H1 (cell line): ENCODE data around the gene MYH9. TPM values are rescaled to one million over a fixed set of nuclear protein-coding genes. Genes with fewer than 3 reads are reported as not detected.

Experiments used
- CTCF ChIA-PET: fragments of 300-600 bp; sonication (Branson Sonifier 250); formaldehyde crosslinking; loops from one replicate; lab custom pipeline; 2021; ENCODE audit not compliant: partially characterized antibody; lab: Charles Lee
- POLR2A ChIA-PET: fragments of 300-600 bp; sonication (Branson Sonifier 250); formaldehyde crosslinking; loops from one replicate; lab custom pipeline; 2021; ENCODE audit warnings: inconsistent platforms; ENCODE audit not compliant: partially characterized antibody; lab: Charles Lee
- DNase-seq, 2 experiments: peaks; one replicate each; pipeline versions ENCODE4 v3.0.0 to v3.0.0-alpha.2; 2010 to 2022; ENCODE audit warnings: low spot score in 2 of 2, low read depth in 1 of 2, mixed read lengths in 1 of 2
- FAIRE-seq: peaks from 2 replicates; lab custom pipeline; 2011; peaks lifted over from hg19 to GRCh38; lab: Jason Lieb, UNC
- H2AFZ ChIP-seq: 2 replicates; pipeline ENCODE4 v1.8.1; 2012; ENCODE audit warnings: low read length, inconsistent platforms
- H2AK5ac ChIP-seq: 2 replicates; pipeline ENCODE4 v1.6.1; 2013; ENCODE audit warnings: low read depth, low read length
- H2BK120ac ChIP-seq: replicated peaks from 2 replicates; pipeline ENCODE3; 2013; ENCODE audit warnings: low read depth, low read length, inconsistent platforms
- H2BK12ac ChIP-seq: 2 replicates; pipeline ENCODE4 v1.6.1; 2013; ENCODE audit warnings: low read depth, low read length
- H2BK15ac ChIP-seq: 2 replicates; pipeline ENCODE4 v1.6.1; 2013; ENCODE audit warnings: low read length
- H2BK20ac ChIP-seq: 2 replicates; pipeline ENCODE4 v1.6.1; 2013; ENCODE audit warnings: low read length
- H2BK5ac ChIP-seq: 2 replicates; pipeline ENCODE4 v1.6.1; 2013; ENCODE audit warnings: low read depth, low read length
- H3K14ac ChIP-seq: 2 replicates; pipeline ENCODE4 v1.6.1; 2013; ENCODE audit warnings: inconsistent platforms; ENCODE audit not compliant: insufficient read length
- H3K18ac ChIP-seq: 2 replicates; pipeline ENCODE4 v1.6.1; 2013; ENCODE audit warnings: low read length; ENCODE audit errors: extremely low read depth
- H3K23ac ChIP-seq: 2 replicates; pipeline ENCODE4 v1.6.1; 2013; ENCODE audit warnings: inconsistent platforms; ENCODE audit not compliant: insufficient read length
- H3K23me2 ChIP-seq: 2 replicates; pipeline ENCODE4 v1.6.1; 2013; ENCODE audit warnings: low read depth, low read length
- H3K27ac ChIP-seq: 2 replicates; pipeline ENCODE4 v1.6.1; 2011; ENCODE audit warnings: low read depth, low read length, inconsistent platforms
- H3K27me3 ChIP-seq, 4 experiments: replicated peaks in 1 of 4; 1 replicate in 1 of 4; 2 replicates in 3 of 4; pipeline versions ENCODE4 v1.6.1 to v1.8.1; 2011 to 2013; ENCODE audit warnings: low read length in 3 of 4, mild to moderate bottlenecking in 3 of 4, inconsistent platforms in 2 of 4, mixed read lengths in 2 of 4, moderate library complexity in 1 of 4; ENCODE audit not compliant: control insufficient read depth in 3 of 4, insufficient read depth in 3 of 4; ENCODE audit errors: extremely low read depth in 1 of 4
- H3K36me3 ChIP-seq, 4 experiments: 2 replicates each; pipeline versions ENCODE4 v1.6.1 to v1.8.1; 2011 to 2013; ENCODE audit warnings: mild to moderate bottlenecking in 4 of 4, low read length in 3 of 4, moderate library complexity in 2 of 4, control low read depth in 1 of 4, inconsistent platforms in 1 of 4; ENCODE audit not compliant: insufficient read depth in 4 of 4, control insufficient read depth in 2 of 4
- H3K4ac ChIP-seq: replicated peaks from 2 replicates; pipeline ENCODE3; 2013; ENCODE audit warnings: low read length, low read depth, mixed read lengths, inconsistent platforms; ENCODE audit not compliant: insufficient read length
- H3K4me1 ChIP-seq, 4 experiments: replicated peaks in 1 of 4; 1 replicate in 1 of 4; 2 replicates in 3 of 4; pipeline versions ENCODE4 v1.6.1 to v1.8.1; 2011 to 2013; ENCODE audit warnings: low read length in 3 of 4, inconsistent platforms in 2 of 4, mixed read lengths in 1 of 4; ENCODE audit not compliant: insufficient read depth in 4 of 4, control insufficient read depth in 3 of 4
- H3K4me2 ChIP-seq, 2 experiments: 2 replicates each; pipeline versions ENCODE4 v1.6.1 to v1.8.1; 2011 to 2013; ENCODE audit warnings: low read depth in 2 of 2, low read length in 2 of 2, control low read depth in 1 of 2, inconsistent platforms in 1 of 2, mild to moderate bottlenecking in 1 of 2; ENCODE audit not compliant: insufficient read depth in 1 of 2
- H3K4me3 ChIP-seq, 4 experiments: fragments of 200-600, 300-600 bp in 1 of 4; sonication (generic), shearing (Covaris generic), sonication (Bioruptor Twin) in 1 of 4; 2 replicates each; pipeline versions ENCODE4 v1.5.1 to v1.8.1; 2011 to 2016; ENCODE audit warnings: low read length in 4 of 4, low read depth in 3 of 4, control low read depth in 2 of 4, inconsistent platforms in 2 of 4, mild to moderate bottlenecking in 2 of 4, mixed read lengths in 1 of 4, moderate library complexity in 1 of 4; ENCODE audit not compliant: insufficient read depth in 2 of 4; ENCODE audit errors: extremely low read depth in 1 of 4
- H3K56ac ChIP-seq: replicated peaks from 2 replicates; pipeline ENCODE3; 2013; ENCODE audit warnings: low read depth, mild to moderate bottlenecking, mixed read lengths, low read length, inconsistent platforms; ENCODE audit not compliant: insufficient read length
- H3K79me1 ChIP-seq: 2 replicates; pipeline ENCODE4 v1.6.1; 2013; ENCODE audit warnings: low read depth, low read length, control low read depth
- H3K79me2 ChIP-seq, 2 experiments: 2 replicates each; pipeline versions ENCODE4 v1.6.1 to v1.8.1; 2012 to 2013; ENCODE audit warnings: low read length in 2 of 2, mild to moderate bottlenecking in 2 of 2, inconsistent platforms in 1 of 2; ENCODE audit not compliant: insufficient read depth in 2 of 2, control insufficient read depth in 1 of 2
- H3K9ac ChIP-seq, 4 experiments: replicated peaks in 1 of 4; 1 replicate in 1 of 4; 2 replicates in 3 of 4; pipeline versions ENCODE4 v1.6.1 to v1.8.1; 2011 to 2013; ENCODE audit warnings: low read depth in 3 of 4, low read length in 3 of 4, control low read depth in 2 of 4, mild to moderate bottlenecking in 2 of 4, moderate library complexity in 2 of 4, inconsistent platforms in 1 of 4; ENCODE audit errors: extremely low read depth in 1 of 4
- H3K9me3 ChIP-seq, 2 experiments: 2 replicates each; pipeline versions ENCODE4 v1.6.1 to v1.8.1; 2012 to 2013; ENCODE audit warnings: mild to moderate bottlenecking in 2 of 2, moderate library complexity in 2 of 2, control low read depth in 1 of 2, inconsistent platforms in 1 of 2, low read depth in 1 of 2, low read length in 1 of 2, mixed read lengths in 1 of 2; ENCODE audit not compliant: insufficient read depth in 2 of 2
- H4K20me1 ChIP-seq, 2 experiments: replicated peaks in 1 of 2; 2 replicates each; pipeline versions ENCODE3 to v1.8.1; 2011 to 2013; ENCODE audit warnings: inconsistent platforms in 2 of 2, low read length in 2 of 2, mild to moderate bottlenecking in 1 of 2; ENCODE audit not compliant: insufficient read depth in 2 of 2, control insufficient read depth in 1 of 2
- H4K5ac ChIP-seq: 2 replicates; pipeline ENCODE4 v1.6.1; 2013; ENCODE audit warnings: low read length, low read depth, mixed read lengths, inconsistent platforms; ENCODE audit not compliant: insufficient read length
- H4K8ac ChIP-seq: 2 replicates; pipeline ENCODE4 v1.8.0; 2013; ENCODE audit warnings: mild to moderate bottlenecking, moderate library complexity, low read length, inconsistent platforms; ENCODE audit not compliant: insufficient read depth; ENCODE audit errors: extremely low read depth
- H4K91ac ChIP-seq: replicated peaks from 2 replicates; pipeline ENCODE3; 2013; ENCODE audit warnings: low read length, mixed read lengths, inconsistent platforms; ENCODE audit not compliant: insufficient read length
- BRCA1 ChIP-seq: IDR thresholded peaks from 2 replicates; pipeline ENCODE4 v1.6.1; 2012; ENCODE audit warnings: low read depth, low read length, improper control_type of control experiment
- CBX5 ChIP-seq: fragments of 300-800, 300-1000 bp; sonication (generic); IDR thresholded peaks from 2 replicates; pipeline ENCODE4 v1.7.1; 2016; ENCODE audit warnings: antibody characterized with exemption, low read length, low read depth
- CEBPB ChIP-seq: IDR thresholded peaks from 2 replicates; pipeline ENCODE4 v1.6.1; 2012; ENCODE audit warnings: low read depth, low read length
- EGR1 ChIP-seq: IDR thresholded peaks from 2 replicates; pipeline ENCODE4 v1.6.1; 2011; ENCODE audit warnings: low read depth, low read length, borderline replicate concordance
- JUN ChIP-seq: IDR thresholded peaks from 2 replicates; pipeline ENCODE4 v1.6.1; 2011; ENCODE audit warnings: low read depth, mild to moderate bottlenecking, improper control_type of control experiment, low read length
- KDM1A ChIP-seq: fragments of 200-600, 300-600 bp; sonication (generic); IDR thresholded peaks from 2 replicates; pipeline ENCODE4 v1.7.1; 2016; ENCODE audit warnings: mild to moderate bottlenecking, low read length, borderline replicate concordance
- MAFK ChIP-seq: IDR thresholded peaks from 2 replicates; pipeline ENCODE4 v1.6.1; 2012; ENCODE audit warnings: low read depth, mild to moderate bottlenecking, improper control_type of control experiment, low read length
- POLR2AphosphoS5 ChIP-seq: IDR thresholded peaks from 2 replicates; pipeline ENCODE4 v1.6.1; 2011; ENCODE audit warnings: low read depth, low read length
- SIN3A ChIP-seq, 2 experiments: IDR thresholded peaks in 1 of 2; conservative IDR thresholded peaks in 1 of 2; 2 replicates each; pipeline ENCODE4 v1.6.1; 2011 to 2012; ENCODE audit warnings: low read length in 2 of 2, improper control_type of control experiment in 1 of 2, low read depth in 1 of 2, mild to moderate bottlenecking in 1 of 2
- SIX5 ChIP-seq: IDR thresholded peaks from 2 replicates; pipeline ENCODE4 v1.6.1; 2011; ENCODE audit warnings: mild to moderate bottlenecking, low read depth, low read length
- SRF ChIP-seq: IDR thresholded peaks from 2 replicates; pipeline ENCODE4 v1.6.1; 2011; ENCODE audit warnings: mild to moderate bottlenecking, low read depth, low read length, moderate library complexity
- TEAD4 ChIP-seq: IDR thresholded peaks from 2 replicates; pipeline ENCODE4 v1.6.1; 2012; ENCODE audit warnings: low read depth, low read length, inconsistent platforms, mixed read lengths
- USF2 ChIP-seq: IDR thresholded peaks from 2 replicates; pipeline ENCODE4 v1.6.1; 2011; ENCODE audit warnings: low read length, improper control_type of control experiment
- WGBS, 2 experiments: shearing (Covaris generic) in 1 of 2; methylation state at CpG; one replicate each; pipeline versions ENCODE4 v1.1.6 to v1.1.7; 2013 to 2015; ENCODE audit warnings: low lambda C conversion rate in 2 of 2, mixed read lengths in 2 of 2, inconsistent platforms in 1 of 2, low coverage in 1 of 2, missing lambda C conversion rate in 1 of 2; ENCODE audit not compliant: insufficient replicate concordance in 2 of 2, insufficient coverage in 1 of 2, insufficient read length in 1 of 2; ENCODE audit errors: extremely low coverage in 1 of 2, missing lambda C conversion rate in 1 of 2; 5-methylcytosine and 5-hydroxymethylcytosine counted together
- polyA plus RNA-seq, 7 experiments: library from polyadenylated mRNA; depleted of rRNA in 3 of 7; stranded (reverse) in 5 of 7; unstranded in 2 of 7; fragments of >200 nt in 5 of 7; fragments of 200-250 nt in 2 of 7; gene quantifications; 1 replicate in 5 of 7; 2 replicates in 1 of 7; 4 replicates in 1 of 7; pipeline versions ENCODE4 v1.2.1 to v1.2.3, GENCODE V29; 2011 to 2013; ENCODE audit warnings: missing spikeins in 2 of 7, mixed read lengths in 2 of 7
- total RNA-seq: library from RNA; stranded (reverse); fragmentation: NEBNext Ultra II Directional; extraction: Animal tissue kit (Norgen Biotek cat#: 25700); gene quantifications from 2 replicates; pipeline ENCODE4 v1.2.1, GENCODE V29; 2021

MYH9 gene
- total and polyA plus RNA-seq, 2 of the 8 experiments (the other 6 are each of a cell fraction or from before 2014, with no cell fraction given), result 24.9 to 322 TPM

DNA sequence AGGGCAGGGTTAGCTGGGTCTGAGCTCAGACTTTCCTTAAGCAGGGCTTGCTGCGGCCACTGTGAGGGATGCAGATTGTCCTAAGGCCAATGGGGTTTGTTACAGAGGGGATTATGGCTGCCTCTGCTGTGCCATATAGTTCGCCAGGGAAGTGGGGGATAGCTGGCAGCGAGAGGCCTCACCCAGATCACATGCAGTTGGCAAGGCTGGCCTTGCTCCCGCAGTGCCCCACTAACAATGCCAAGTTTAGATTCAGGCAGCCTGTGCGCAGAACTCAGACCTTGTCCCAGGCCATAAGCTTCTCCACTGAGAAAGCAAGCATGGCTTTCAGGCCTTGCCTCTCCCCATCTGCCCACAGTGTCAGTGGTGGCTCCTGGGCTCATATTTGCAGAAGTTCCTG lies 143.8 kb downstream of the MYH9 start:
- no peaks in the 10 kb centered on the region for H3K36me3 ChIP-seq
- H3K4me3 ChIP-seq, result no peak overlapping the region
- no peak overlapping the region for H3K27ac ChIP-seq
- H2BK5ac ChIP-seq, result no peak overlapping the region
- ChIA-PET CTCF (interaction anchor here (0.6 to 3.1 kb wide), 8 partner anchors 9 to 92 kb away, joined by 3 to 11 read pairs (median 6); partner anchors contain the start of gene APOL1), POLR2A (interaction anchor here (0.8 to 1.4 kb wide), 2 partner anchors 58 to 238 kb away, joined by 3 read pairs; no protein-coding TSS in a partner anchor)
- H2AK5ac ChIP-seq, result no peak overlapping the region
- H3K23me2 ChIP-seq, result peaks cover 3% of the 10 kb centered on the region; the same call in 1 of the 2 replicates
- no peaks in the 10 kb centered on the region for H4K20me1 ChIP-seq
- H3K9ac ChIP-seq, result no peak overlapping the region
- H3K23ac ChIP-seq, result no peak overlapping the region
- 84% methylated on average over 5 of the region's 5 CpGs; no CpG with 5 or more reads in 1 of the 2 experiments for WGBS, 2 experiments
- H3K56ac ChIP-seq, result no peak overlapping the region
- no peak overlapping the region for H4K8ac ChIP-seq
- no peak overlapping the region for H3K4ac ChIP-seq
- H3K27me3 ChIP-seq, result no peaks in the 10 kb centered on the region
- no peaks in the 10 kb centered on the region for H3K79me2 ChIP-seq
- H4K91ac ChIP-seq, result no peak overlapping the region
- H2BK12ac ChIP-seq, result 0 out of 2 replicates have a peak overlapping the region, but pooled peaks have one; percentile 27
- no peak overlapping the region for H2AFZ ChIP-seq
- H3K14ac ChIP-seq, result no peak overlapping the region
- H3K4me2 ChIP-seq, result no peak overlapping the region
- peaks cover 0 to 8% (median 5%) of the 10 kb centered on the region in 4 experiments; a peak in 4 of 7 replicates for H3K4me1 ChIP-seq
- H4K5ac ChIP-seq, result no peak overlapping the region
- peaks cover 0 to 7% of the 10 kb centered on the region in 2 experiments; a peak in 3 of 4 replicates for H3K9me3 ChIP-seq
- no peak overlapping the region for H2BK120ac ChIP-seq
- H3K18ac ChIP-seq, result no peak overlapping the region
- DNase-seq (no peak), FAIRE-seq (no peak)
- 0 out of 2 replicates have a peak overlapping the region, but pooled peaks have one; percentile 61 for H2BK15ac ChIP-seq
- no peaks in the 10 kb centered on the region for H3K79me1 ChIP-seq
- no peak overlapping the region for H2BK20ac ChIP-seq
- no peak for TF ChIP-seq USF2
- TF ChIP-seq JUN, result no peak
- TF ChIP-seq BRCA1, result no peak
- no peak for TF ChIP-seq MAFK
- TF ChIP-seq CEBPB, result no peak
- no peak for TF ChIP-seq SIX5
- TF ChIP-seq CBX5, result no peak
- no peak for TF ChIP-seq TEAD4
- no peak for TF ChIP-seq POLR2AphosphoS5
- no peak for TF ChIP-seq SIN3A (conservative IDR thresholded peaks at IDR 0.05 in 1 of 2, IDR thresholded peaks at IDR 0.05 in 1 of 2; ENCODE audit: low read depth in 1 of 2, low read length in 2 of 2)
- no peak for TF ChIP-seq SRF
- no peak for TF ChIP-seq EGR1
- TF ChIP-seq KDM1A, result no peak
